PFSK-1 (cell line): Measurements from ENCODE around the gene FOXK2.

Experiments used
- POLR2AphosphoS5 ChIP-seq: IDR thresholded peaks from 2 replicates; pipeline ENCODE4 v1.6.1; 2012; ENCODE audit warnings: low read depth, mild to moderate bottlenecking, control low read depth, low read length, moderate library complexity
- REST ChIP-seq, 2 experiments: IDR thresholded peaks; 2 replicates each; pipeline versions ENCODE4 v1.6.1 to v1.8.0; 2011 to 2012; ENCODE audit warnings: low read depth in 2 of 2, low read length in 2 of 2, control low read depth in 1 of 2, inconsistent platforms in 1 of 2, mild to moderate bottlenecking in 1 of 2, moderate library complexity in 1 of 2; ENCODE audit not compliant: insufficient read depth in 1 of 2
- TAF1 ChIP-seq: IDR thresholded peaks from 2 replicates; pipeline ENCODE4 v1.6.1; 2012; ENCODE audit warnings: low read length, control low read depth, borderline replicate concordance; ENCODE audit not compliant: insufficient read depth

- TF ChIP-seq POLR2AphosphoS5 (no peak), REST (IDR thresholded peaks at IDR 0.05; ENCODE audit: insufficient read depth in 1 of 2, low read depth in 2 of 2, low read length in 2 of 2) (no peak), TAF1 (no peak)
Measured at GRCh38 chr17:82503728-82504308, 15.7 kb upstream of the FOXK2 start.
